Glomerular visceral epithelial cell (primary cell): ENCODE results near the gene ARHGEF40.

Experiments
- DNase-seq: peaks from one replicate; pipeline ENCODE4 v3.0.0-alpha.2; 2016; ENCODE audit errors: extremely low spot score

ARHGEF40 gene

GRCh38 chr14:21059842-21060613, 10.1 kb upstream of the ARHGEF40 start:
- no peak for DNase-seq

- no peak for DNase-seq
Measured at GRCh38 chr14:21060614-21061346, 9.3 kb upstream of the ARHGEF40 start.

- no peak for DNase-seq
Measured at GRCh38 chr14:21061347-21061668, 8.8 kb upstream of the ARHGEF40 start.

GRCh38 chr14:21063479-21063878, 6.6 kb upstream of the ARHGEF40 start:
- DNase-seq = peak; percentile 89

- no peak for DNase-seq
Measured at GRCh38 chr14:21066882-21067502, 3.1 kb upstream of the ARHGEF40 start.

- peak; percentile 70 for DNase-seq
Measured at GRCh38 chr14:21068521-21069387, 1.4 kb upstream of the ARHGEF40 start.

- peak; percentile 55 for DNase-seq
Measured at GRCh38 chr14:21069388-21070082, 569 bp upstream of the ARHGEF40 start.

- DNase-seq = peak; percentile 70
Measured at GRCh38 chr14:21070610-21071224, 613 bp downstream of the ARHGEF40 start.

GRCh38 chr14:21071225-21072030, 1.3 kb downstream of the ARHGEF40 start:
- DNase-seq = peak; percentile 95

GRCh38 chr14:21072031-21072473, 1.9 kb downstream of the ARHGEF40 start:
- no peak for DNase-seq

GRCh38 chr14:21072781-21073339, 2.8 kb downstream of the ARHGEF40 start:
- DNase-seq = no peak

- no peak for DNase-seq
Measured at GRCh38 chr14:21073921-21074320, 3.8 kb downstream of the ARHGEF40 start.

GRCh38 chr14:21074398-21075272, 4.5 kb downstream of the ARHGEF40 start:
- no peak for DNase-seq

- no peak for DNase-seq
Measured at GRCh38 chr14:21075719-21076437, 5.8 kb downstream of the ARHGEF40 start.

GRCh38 chr14:21077672-21078071, 7.6 kb downstream of the ARHGEF40 start:
- DNase-seq = no peak

GRCh38 chr14:21078287-21078686, 8.2 kb downstream of the ARHGEF40 start:
- no peak for DNase-seq

- DNase-seq = no peak
Measured at GRCh38 chr14:21078726-21079125, 8.6 kb downstream of the ARHGEF40 start.
